NCI-H226 (cell line): ENCODE data around the gene C18orf32.
A peak's percentile ranks its signal among the peaks of the same experiment; 100 is the strongest.
"Not testable (repeated sequence)": the region's sequence is repeated elsewhere in the genome, so short reads cannot be mapped to it uniquely, and the experiment has no call there.

Source experiments
- DNase-seq: peaks from one replicate; pipeline ENCODE4 v3.0.0-alpha.2; 2015

The C18orf32 gene

DNA sequence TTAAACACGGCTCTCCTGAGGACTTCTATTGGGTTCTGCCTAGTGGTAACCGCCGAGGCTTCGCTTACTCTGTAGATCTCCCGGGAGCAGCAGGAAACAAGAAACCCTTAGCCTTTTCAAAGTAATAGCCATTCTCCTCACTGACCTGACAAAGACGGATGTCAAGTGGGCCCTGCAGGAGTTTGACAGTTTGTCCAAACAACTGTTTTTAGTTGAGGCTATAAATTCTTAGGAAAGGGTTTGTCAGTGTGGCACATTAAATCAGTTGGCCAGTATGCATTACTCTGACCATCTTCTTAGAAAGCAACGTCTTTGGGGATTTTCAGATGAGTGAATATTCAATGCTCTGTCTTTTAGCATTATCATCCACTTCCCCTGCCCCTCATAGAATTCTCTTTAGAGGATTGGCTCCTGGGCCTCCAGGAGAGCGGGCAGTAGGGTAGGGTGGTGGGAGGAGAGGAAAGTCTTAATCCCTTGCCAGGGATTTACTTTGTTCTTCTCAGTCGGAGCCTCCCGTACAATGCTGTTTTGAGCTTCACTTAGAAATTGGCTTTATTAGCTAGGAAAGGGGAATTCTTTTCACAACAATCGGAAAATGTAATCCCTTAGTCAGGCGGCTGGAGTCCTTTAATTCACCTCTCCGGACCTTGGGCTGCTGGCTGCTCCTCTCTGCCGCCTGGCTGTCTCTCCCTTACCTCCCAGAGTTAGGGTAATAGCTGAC lies 13.3 kb upstream of the C18orf32 start:
- DNase-seq: no peak

- no peak for DNase-seq
Observed at GRCh38 chr18:49499046-49499637, 12.1 kb upstream of the C18orf32 start.

- DNase-seq: no peak
Observed at GRCh38 chr18:49495480-49495879, 8.4 kb upstream of the C18orf32 start.

- no peak for DNase-seq
Observed at GRCh38 chr18:49495076-49495475, 8.0 kb upstream of the C18orf32 start.

DNA sequence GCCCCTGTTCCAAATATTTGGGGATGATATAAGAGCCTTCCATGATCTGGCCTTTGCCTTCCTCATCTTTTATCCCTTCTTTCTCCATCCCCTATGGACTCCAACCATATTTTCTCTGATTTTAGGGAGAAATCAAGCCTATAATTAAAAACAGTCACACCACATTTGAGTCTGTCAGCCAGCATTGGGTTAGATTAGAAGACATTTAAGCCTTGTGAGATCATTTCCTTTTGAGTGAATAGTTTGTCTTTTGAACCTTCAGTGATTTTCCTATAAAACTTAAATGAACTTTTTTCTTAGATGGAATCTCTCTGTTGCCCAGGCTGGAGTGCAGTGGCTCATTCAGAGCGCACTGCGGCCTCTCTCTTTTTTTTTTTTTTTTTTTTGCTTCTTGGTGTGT lies 7.6 kb upstream of the C18orf32 start:
- DNase-seq: no peak

DNA sequence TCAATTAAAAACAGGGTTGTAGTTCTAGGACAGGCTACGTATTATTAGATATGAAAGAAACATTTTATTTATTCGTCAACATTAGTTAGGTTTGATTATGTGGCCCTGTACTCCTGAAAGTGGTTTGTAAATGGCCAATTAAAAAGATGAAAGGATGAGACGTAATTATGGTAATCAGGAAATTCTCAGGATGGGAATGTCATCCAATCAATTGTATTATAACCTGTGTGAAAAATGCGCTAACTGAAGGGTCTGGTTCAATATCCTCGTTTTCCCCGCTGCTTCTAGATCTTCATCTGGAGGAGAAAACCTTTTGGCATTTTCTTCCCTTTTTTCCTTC lies 5.6 kb upstream of the C18orf32 start:
- no peak for DNase-seq

DNA sequence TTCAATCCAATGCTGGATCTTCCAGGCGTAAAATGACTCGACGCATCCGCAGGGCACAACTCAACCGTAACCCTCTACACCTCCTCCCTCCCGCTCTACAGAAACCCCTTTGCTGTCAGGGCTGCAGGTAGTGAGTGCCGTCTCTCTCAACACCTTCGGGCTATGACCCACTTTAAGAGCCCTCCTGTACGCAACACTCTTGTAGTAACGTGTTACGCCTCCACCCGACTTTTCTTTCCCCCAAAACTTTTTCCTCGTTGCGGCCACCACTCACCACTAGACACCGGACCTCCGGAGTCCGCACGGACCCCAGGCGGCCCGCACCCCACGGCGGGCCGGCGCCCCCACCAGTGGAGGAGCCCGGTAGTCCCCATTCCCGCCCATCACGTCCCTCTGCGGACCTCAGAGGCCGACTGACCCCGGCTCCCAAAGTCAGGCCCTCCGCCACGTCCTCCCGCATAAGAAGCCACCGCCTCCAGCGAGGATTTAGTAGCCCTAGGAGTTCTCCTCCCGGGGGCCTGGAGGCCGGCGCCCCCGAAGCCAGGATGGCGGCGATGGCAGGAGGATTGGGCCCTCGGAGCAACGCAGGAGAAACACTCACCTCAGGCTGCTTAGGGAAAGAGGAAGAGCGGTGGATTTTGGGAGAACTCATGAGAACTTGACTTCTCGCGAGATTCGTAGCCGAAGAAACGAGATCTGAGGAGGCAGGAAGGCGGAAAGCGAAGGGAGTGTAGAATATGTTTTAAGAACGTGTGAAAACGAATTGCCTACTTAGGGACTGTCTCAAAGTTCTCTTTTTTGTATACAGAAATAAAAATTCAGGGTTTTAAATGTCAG lies 5.0 kb upstream of the C18orf32 start, which contains the start of gene RPL17:
RPL17 (minus strand) TSS at position 609 of the 837 bp plus-strand sequence.
- peak; percentile 85 for DNase-seq

- no peak for DNase-seq
Observed at GRCh38 chr18:49491534-49491856, 4.5 kb upstream of the C18orf32 start.

DNA sequence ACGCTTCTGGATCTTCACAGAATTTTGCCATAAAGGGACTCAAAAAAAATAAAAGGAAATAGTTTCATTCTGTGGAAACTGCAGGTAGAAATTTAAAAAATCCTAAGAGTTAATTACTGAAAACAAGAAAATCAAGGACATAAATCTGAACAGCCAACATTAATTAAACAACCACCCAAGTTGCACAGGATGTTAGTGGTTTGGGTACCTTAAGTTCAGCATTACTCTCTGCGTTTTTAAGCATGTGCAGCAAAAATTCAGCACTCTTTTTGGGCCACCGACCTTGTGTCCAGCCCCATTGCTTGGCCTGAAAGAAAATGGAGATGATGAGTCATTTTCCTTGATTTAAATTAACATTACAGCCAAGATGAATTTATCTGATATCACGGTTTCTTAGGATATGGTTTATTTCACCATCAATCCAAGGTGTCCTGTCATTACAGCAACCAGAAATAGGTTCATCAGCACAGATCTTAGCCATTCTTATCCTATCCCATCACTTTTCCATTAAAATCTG lies 3.3 kb upstream of the C18orf32 start:
- no peak for DNase-seq

DNA sequence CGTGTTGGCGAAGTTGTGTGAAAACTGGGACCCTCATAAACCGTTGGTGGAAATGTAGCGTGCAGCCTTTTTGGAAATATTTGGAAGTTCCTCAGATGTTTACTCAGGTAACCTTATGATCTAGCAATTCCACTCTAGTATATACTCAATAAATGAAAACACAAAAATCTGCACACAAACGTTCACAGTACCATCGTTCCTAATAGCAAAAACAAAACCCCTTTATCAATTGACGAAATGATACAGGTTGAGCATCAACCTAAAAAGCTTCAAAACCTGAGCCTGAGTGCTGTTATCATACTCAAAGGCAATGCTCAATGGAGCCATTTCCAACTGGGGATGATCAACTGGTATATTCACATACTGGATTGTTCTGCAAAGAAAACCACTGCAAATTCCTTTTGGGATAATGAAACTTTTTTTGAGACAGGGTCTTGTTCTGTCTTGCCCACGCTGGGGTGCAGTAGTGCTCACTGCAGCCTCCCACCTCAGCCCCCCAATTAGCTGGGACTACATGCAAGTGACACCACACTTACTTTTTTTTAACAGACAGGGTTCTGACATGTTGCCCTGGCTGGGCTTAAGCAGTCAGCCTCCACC lies 777 bp upstream of the C18orf32 start:
- DNase-seq: no peak

GRCh38 chr18:49486606-49486952 lies 455 bp downstream of the C18orf32 start:
- no peak for DNase-seq

- no peak for DNase-seq
Observed at GRCh38 chr18:49486134-49486533, 900 bp downstream of the C18orf32 start.

DNA sequence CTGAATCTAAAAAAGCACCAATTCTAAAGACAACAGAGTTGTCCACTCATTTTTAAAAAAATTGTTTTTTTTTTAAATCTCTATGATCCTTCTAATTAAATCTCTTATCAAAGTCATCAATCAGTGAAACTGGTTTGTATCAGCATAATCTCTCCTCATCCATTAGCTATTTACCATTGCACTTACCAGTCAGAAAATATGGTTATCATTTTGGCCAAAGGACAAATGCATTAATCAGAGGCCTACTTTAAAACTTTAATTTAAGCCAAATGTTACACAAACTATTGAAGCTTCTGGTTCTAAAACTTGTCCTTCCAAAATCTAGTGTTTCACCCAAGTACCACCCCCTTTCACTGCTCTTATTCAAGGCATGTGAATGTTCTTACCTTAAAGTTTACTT lies 3.8 kb downstream of the C18orf32 start:
- DNase-seq: no peak

DNA sequence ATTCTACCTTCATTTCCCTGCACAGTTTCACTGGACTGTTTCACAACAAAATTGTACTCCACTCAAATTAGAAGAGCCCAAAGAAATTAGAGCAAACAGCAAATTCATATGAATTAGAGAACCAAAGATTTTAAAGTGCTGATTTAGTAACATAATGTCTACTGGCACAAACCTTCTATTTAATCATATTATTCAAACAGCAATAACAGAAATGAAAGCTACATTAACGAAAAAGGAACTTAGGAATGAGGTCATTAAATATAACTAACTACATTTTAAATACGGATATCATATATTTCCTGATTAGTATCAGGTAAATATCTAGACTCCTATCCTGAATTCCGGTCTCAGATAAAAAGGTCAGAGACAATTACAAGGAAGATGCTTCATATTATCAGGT lies 5.1 kb downstream of the C18orf32 start:
- DNase-seq: no peak

GRCh38 chr18:49481317-49481716 lies 5.7 kb downstream of the C18orf32 start:
- DNase-seq: no peak

DNA sequence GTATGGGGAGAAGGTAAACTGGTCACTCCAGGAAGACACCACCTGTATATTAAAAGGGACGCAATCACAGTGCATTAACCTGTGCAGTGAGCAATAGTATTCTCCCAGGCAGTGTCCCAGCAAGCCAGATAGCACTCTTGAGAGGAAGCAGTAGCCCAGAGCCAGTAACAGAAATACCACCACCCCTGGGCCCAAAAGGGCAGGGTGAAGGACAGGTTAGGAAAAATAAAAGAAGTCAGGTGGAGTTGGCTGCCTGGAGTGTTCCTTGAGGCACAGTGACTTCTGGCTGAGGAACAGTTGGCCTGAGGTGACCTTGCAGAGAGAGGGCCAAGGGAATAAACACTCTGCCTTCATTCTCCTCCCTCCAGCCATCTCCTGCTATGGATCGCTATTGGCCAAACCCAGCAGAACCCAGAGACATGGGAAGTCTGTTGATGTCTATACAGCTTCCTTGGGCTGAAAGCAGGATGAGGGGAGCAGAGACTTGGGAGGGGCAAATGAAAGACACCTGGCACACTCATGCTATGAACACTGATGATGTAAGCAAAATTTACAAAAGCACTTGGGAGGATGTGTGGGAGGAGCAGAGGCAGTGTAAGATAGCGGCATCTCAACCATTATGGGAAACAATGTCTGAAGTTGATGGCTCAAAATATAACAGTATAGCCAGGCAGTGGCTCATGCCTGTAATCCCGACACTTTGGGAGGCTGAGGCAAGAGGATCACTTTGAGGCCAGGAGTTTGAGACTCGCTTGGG lies 7.5 kb downstream of the C18orf32 start:
- no peak for DNase-seq

DNA sequence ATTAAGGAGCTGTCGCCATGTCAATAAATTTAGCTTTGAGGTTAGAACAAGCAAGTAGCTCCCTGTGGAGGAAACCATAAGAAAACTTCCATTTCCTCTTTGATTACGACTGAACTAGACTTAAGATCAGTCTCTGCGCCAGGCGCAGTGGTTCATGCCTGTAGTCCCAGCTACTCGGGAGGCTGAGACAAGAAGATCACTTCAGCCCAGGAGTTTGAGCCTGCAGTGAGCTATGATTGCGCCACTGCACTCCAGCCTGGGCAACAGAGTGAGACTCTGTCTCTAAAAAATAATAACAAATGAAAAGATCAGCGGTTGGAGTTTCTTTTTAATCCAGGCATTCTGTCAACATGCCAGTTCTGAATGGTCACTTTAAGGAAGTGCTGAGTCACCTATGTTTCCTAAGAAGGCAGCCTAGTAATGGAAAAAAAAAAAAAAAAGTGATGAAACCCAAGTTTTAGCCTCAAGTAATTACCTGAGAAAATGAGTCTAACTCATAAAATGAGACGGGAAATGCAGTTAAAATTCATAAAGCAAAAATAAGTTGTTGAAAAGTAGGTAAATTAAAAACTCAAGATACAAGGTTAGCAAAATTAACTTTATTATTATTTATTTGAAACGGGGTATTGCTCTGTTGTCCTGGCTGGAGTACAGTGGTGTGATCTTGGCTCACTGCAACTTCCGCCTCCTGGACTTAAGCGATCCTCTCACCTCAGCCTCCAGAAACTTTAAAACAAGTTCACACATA lies 10.2 kb downstream of the C18orf32 start:
- no peak for DNase-seq

- DNase-seq: not testable (repeated sequence)
Observed at GRCh38 chr18:49474935-49475334, 12.1 kb downstream of the C18orf32 start.

DNA sequence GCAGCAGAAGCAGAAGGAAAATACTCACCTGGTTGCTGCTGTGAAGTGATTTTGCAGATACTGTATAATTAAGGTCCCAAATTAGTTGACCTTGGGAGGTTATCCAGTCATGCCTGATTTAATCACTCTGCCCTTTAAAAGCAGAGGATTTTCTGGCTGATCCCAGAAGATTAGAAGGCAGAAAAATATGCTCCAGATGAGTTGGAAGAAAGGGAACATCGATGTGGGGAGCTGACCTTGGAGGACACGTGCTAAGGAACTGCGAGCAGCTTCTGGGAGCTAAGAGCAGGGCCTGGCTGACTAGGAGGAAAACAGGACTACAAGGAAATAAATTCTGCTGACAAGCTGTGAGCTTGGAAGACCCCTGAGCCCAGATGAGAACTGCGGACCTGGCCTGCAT lies 13.3 kb downstream of the C18orf32 start:
- no peak for DNase-seq

DNA sequence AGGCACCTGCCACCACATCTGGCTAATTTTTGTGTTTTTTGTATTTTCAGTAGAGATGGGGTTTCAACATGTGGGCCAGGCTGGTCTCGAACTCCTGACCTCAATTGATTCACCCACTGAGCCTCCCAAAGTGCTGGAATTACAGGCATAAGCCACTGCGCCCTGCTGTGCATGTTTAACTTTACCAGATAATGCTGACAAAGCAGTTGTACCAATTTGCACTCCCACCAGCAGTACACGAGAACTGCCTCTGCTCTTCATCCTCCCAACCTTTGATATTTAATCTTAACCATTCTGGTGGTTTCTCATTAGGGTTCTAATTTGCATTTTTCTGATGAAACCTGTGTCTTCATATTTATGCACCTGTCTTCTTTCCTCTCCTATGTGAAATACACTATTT lies 14.6 kb downstream of the C18orf32 start:
- no peak for DNase-seq

GRCh38 chr18:49471532-49471931 lies 15.5 kb downstream of the C18orf32 start:
- no peak for DNase-seq

DNA sequence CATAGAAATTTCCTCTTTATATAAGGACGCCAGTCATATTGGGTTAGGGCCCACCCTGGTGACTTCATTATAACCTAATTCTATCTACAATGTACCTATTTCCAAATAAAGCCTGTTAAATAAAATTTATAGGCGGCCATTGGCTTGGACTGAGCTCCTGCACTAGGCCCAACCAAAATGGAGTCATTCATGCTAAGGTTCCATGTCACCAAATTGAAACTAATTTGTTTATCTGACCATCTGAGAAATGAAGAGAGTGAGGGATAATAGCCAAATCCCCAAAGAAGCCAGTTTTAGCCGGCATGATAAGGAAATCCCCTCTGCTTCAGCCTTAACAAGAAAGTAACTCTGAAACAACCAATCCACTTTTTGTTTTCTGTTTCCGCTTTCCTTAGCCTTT lies 19.4 kb downstream of the C18orf32 start:
- no peak for DNase-seq
